HG03460 (cell line): ENCODE results near the gene GABBR2.

ENCODE experiments used
- ATAC-seq: cut with Tn5 transposase; IDR thresholded peaks from one replicate; pipeline ENCODE4 v1.9.1; 2021; ENCODE audit not compliant: unreplicated experiment

Gene GABBR2

DNA sequence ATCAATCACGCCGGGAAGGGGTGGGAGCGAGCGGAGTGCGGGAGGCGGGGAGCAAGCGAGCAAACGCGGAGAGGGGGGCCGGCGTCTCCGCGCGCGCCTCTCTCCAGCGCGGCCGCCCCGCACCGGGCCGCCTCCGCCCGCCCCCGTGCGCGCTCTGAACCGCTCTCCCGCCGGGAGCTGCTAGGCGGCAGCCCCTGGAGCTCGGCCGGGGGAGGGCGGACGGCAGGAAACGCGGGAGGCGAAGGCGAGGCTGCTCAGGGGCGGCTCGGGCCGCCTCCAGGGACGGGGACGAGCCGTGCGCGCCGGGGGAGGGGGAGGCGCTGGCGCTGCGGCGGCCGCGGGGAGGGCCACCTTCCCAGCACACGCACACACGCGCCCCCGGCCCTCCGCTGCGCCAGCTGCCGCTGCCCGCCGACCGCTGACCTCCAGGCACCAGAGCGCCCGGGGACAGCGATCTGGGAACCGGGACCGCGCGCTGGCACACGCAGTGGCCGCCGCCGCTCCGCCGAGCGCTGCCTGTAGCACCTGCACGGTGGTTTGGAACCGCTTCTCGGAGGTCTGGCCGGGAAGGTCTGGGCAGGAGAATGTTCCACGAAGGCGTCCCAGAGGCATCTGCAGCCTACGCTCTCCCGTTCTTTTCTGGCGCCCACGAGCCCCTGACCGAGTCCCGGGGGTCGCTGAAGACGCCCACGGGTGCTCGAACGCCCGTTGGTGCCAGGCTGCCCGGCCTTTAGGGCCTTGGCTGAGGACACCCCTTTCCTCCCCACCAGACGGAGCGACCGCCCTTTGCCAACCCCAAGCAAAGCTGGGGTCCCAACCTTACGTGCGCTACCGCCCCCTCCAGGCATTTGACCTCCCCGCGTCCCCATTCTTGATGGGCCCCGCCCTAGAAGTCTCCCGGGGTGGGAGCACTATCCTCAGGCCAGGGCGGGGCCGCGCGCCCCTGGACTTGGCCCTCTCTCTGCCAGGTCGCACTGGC lies at the start of gene GABBR2:
GABBR2 (minus strand) TSS at position 3 of the 979 bp plus-strand sequence. CDS start 198 bp downstream, outside the sequence.
- ATAC-seq: no peak

DNA sequence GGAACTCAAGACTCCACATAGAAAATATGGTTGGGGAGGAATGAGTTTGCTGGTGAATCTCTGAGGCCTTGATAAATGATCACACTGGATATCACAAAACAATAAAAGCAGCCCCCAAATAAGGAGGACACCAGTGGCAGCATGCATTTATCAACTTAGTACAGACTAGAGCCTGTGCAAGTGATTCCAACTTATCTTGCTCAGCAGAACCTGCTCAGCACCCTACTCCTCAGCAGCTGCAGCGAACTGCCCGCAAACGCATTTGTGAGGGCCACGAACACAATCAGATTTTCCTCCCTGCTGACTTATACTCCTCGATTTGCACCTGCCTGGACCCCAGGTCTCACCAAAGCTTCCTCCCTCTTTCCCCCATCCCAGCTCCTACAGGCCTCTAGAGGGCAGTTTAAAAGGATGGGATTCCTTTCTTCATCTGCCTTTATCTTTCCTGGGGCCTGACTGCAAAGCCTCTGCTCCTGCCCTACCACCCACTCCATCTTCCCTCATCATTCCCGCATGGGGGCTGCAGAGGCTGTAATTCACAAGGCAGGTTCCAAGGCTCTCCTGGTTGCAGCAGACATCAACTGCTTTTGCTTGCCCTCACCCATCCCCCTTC lies 46.4 kb upstream of the GABBR2 start:
- no peak for ATAC-seq

DNA sequence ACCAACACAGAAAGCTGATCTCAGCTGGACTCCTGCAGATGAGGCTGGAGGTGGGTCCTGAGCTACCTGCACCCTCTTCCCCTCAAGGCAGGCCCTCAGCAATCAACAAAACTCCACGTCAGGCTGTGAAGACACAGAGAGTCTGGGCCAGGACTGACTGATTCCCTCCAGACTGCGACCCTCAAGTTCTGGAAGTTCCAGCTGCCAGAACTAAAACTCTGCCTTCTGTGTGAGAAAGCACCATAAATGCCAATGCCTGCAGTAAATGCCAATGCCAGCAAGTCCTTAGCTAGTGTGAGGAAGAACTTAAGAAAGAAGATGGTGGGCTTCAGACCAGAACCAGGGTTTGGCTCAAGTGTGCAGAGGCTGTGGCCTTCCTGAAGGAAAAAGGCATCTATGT lies 42.5 kb upstream of the GABBR2 start:
- ATAC-seq: no peak

DNA sequence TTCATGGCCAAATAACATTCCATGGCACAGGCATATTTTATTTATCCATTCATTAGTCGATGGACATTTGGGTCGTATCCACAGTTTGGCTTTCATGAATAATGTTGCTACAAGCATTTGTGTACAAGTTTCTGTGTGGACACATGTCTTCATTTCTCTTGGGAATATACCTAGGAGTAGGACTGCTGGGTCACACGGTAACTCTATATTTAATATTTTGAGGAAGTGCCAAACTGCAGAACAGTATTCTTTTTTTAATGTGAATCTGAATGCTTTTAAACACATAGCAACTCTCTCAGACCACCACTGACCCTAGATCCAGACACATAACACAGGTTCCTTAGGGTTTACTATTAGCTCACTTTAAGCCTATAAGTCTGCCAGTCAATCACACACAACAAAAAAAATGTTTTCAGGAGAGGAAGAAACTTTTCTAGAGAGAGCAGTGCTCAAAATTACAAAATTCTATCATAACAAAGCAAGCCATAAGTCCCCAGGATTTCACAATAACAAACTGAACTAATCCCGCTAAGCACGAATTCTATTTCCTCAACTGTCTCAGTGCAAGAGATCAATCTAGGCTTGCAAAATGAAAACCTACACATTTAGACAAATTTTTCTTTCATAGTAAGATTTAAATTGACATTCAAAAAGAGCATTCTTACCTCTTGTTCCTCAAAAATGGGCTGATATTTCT lies 41.8 kb upstream of the GABBR2 start:
- no peak for ATAC-seq

DNA sequence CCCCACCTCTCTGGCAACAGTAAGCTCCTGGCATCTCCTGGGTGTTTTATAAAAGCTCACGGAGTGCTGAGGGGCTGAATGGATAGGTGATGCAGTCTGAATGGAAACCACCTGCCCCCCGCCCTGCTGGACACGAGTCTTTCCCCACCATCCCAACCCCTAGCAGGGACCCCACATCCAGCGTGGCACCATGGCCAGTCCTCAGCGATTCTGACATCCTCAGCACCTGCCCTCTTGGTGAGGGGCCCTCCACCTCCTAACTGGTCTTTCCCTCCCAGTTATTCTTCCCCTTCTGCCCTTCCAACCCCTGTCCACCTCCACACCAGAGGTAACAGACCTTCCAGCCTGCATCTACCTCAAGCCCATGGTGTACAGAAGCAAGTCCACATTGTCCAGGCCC lies 38.7 kb upstream of the GABBR2 start:
- ATAC-seq: no peak

DNA sequence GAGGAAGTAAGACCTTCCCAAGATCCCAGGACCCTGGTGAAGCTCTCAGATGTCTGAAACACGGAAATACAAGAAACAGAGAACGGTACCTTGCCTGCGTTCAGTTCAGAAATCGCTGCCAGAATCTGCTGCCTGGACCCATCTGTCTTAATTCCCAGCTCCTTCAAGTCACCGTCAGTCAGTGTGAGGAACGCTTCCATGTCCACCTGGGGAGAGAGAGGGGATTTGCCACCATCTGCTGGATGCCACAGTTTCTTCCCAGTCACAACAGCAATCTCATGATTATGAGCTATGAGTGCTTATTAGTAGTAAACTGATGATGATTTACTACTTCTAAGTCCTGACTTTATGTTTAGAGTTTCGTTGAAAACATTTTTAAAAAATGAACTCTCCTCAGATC lies 36.7 kb upstream of the GABBR2 start:
- ATAC-seq: no peak

DNA sequence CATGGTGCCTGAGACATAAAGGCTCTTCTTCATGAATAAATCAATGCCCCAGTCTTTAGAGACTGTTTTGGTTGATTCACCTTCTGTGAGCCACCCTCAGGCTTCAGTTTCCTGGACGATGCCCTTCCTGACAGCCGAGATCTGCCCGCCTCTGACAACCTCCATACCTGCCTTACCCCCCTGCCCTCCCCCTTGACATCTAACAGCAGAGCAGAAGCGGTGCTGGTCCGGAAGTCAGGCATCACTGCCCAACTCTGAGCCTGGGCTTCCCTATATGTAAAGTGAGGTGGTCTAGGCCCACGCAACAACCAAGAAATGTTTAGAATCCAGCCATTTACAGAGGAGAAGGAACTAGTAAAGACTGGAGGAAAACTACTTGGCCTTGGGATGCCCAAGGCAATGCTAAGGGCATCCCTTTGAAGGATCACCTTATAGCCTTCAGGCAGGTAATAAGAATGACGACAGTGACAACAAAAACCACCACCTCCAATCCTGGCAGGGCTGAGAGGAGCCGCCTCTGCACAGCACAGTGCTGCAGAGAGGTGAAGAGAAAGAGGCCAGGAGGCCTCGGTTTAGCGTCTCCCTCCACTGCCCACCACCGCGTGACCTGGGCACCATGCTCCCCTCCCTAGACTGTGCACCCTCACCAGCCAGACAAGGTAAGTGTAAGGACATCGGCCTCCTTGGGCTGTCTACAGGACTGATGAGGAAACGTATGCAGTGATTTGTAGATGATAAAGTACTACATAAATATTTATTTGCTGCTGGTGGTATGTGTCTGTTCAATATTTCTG lies 35.3 kb upstream of the GABBR2 start:
- no peak for ATAC-seq

DNA sequence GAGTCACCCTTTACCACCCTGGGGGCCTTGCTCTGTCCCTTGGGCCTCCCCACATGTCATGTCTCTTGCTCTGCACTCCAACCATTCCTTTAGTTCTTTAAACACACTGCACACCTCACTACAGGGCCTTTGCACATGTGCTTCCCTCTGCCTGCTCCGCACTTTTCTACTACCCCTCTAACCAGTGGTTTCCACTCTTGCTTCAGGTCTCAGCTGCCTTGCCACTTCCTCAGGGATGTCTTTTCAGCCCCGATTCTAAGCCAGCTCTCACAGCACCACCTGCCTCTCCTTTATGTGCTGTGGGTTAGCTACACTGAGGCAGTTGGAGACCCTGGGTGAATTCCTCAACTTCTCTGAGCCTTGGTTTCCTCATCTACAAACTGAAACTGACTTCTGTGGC lies 34.6 kb upstream of the GABBR2 start:
- ATAC-seq: no peak

DNA sequence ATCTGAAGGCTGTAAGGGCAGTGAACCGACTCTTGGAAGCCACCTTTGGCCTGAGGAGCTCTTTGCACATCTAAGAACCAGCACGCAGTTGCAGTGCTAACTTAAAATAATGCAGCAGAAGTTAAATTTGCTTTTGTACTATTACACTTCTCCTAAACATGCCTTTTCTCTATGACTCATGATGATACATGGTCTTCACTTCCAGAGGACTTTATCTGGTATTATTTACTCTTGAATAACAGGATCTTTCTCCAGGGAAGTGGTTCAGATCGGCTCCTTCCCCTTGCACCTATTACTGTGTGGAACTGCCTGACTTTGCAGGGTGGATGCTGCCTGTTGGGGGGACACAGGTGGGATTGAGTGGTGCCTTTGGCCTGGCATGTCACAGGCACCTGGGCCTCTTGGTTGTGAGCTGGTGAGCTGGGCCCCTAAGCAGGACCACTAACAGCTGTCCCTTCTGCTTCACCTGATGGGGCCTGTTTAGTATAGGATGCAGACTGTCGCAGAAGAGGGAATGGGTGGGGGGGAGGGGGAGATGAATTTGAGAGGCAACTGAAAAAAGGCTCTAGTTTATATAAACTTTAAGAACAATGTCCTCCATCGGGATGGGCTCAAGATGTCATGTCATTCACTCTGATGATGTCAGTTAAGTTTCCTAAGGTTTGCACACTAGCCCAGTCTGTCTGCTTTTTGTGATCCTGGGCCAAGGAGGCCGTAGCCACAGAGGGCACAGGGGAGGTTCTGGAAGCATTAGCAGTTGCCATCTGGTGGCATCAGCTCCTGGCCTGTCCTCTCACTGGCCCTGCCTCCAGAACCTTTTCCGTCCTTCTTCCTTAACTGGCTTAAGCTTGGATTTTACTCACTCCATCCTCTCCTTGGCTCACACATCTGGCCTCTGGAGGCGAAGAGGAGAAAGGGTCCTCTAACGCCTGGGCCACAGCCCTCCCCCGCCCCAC lies 33.9 kb upstream of the GABBR2 start:
- no peak for ATAC-seq

DNA sequence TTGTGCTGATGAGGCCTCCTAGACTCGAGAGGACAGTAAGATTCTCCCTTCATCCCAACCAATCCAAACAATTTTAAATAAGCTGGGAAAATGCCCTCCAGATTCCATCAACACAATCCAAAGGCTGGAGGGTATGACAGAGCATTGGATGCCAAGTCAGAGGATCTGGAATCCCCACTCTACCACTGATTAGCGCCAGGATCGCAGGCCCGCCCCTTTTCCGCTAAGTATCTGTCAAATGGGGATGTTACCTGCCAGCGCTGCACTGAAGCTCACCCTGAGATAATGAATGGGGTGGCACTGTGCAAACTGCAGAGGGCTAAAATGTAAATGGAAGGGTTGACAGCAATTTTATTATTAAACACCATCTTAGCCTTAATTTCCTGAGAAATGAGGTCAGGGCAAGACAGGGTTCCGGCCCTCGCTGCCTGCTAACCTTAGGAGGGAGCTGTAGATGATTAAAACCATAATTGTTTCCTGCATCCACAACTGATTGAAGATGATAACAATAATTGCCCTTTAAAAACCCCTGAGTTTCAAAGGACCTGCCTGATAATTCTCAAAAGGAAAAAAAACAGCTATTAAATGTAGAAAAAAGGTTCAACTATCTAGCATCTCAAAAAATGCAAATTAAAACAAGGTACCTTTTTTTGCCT lies 31.6 kb upstream of the GABBR2 start:
- ATAC-seq: no peak

DNA sequence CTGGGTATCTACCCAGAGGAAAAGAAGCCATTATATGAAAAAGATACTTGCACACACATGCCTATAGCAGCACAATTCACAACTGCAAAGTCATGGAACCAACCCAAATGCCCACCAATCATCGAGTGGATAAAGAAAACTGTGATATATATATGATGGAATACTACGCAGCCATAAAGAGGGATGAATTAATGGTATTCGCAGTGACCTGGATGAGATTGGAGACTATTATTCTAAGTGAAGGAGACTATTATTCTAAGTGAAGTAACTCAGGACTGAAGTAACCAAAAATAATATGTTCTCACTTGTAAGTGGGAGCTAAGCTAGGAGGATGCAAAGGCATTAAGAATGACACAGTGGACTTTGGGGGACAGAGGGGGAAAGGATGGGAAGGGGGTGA lies 30.0 kb upstream of the GABBR2 start:
- ATAC-seq: no peak

DNA sequence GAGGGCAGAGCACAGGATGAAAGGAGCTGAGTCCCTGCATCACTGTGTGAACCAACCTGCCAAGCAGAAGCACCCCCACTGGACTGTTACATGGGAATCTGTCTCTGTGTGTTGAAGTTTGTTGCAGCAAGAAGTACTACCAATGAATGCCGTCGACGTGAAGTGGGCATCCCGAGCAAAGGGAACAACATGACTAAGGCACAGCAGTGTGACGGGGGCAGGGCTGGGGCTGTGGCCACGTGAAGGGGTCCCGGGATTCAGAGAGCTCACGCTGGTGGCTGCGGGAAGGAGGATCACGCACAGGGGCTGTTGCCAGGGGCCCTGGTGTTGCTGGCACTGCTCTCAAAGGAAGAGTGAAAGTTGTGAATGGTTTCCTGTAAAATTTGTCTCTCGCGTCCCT lies 27.5 kb upstream of the GABBR2 start:
- ATAC-seq: no peak

DNA sequence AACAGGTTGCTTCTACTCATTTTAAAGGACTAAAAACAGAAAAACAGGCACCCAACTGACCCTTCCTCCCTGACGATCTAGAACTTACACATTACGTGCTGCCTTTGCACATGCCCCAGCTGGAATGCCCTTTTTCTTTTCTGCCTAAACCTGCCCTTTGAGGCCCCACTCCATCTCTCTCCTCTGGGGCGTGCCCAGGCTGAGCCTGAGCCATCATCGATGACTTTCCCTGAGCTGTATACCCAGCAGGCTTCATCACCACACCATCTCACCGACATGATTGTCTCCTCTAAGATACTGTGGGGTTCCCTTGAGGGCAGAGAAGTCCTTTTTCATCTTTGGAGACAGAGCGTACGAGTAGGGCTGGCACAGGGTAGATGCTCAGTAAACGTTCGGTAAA lies 24.1 kb upstream of the GABBR2 start:
- ATAC-seq: no peak

DNA sequence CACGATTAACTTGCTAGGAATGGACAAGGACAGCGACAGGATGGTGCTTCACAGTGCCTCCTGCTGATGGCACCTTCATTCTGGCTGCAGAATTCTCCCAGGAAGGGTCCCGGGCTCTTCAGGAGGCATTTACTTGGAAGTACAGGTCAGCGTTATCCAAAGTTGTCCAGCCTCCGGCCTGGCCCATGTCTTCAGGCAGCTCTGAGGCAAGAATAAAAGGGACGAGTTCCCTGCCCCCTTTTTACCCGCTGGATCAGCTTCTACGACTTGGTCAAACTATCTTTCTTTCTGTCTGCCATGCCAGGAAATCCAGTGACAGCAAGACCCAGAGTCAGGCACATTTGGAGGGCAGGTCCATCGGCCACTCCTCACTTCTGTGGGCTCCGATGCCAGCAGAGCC lies 23.4 kb upstream of the GABBR2 start:
- no peak for ATAC-seq

DNA sequence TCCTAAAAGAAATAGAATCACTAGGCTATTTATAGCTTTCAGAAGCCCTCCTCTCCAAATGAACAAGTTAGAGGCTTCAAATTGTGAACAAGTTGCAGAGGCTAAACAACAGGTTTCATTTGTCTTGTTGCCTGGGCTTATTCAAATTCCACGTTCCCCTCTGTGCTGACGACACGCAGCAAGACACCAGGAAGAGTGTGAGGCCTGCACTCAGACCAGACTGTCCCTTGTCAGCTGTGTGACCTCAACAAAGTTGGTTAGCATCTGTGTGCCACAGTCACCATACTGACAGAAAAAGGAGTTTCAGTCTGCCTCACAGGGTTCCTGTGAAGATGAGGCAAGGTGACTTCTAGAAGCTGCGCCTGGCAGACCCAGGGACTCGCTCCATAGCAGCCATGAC lies 22.1 kb upstream of the GABBR2 start:
- no peak for ATAC-seq

DNA sequence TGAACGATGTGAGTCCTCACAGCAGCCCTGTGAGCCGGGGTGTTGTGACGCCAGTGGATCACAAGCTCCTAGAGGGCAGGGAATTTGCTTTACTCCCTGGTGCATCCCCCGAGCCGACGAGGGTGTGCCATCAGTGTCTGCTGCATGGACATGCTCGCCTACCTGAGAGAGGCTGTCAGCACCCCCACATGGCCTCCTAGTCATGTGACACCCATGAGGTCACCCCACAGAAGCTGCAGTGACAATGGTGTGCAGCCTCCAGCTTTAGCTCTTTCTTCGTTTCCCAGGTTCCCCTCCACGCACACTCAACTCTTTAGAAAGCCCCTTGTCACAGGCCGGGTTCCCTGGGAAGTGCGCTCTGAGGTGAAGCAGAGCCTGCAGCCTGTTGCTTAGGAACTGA lies 19.8 kb upstream of the GABBR2 start:
- ATAC-seq: no peak

DNA sequence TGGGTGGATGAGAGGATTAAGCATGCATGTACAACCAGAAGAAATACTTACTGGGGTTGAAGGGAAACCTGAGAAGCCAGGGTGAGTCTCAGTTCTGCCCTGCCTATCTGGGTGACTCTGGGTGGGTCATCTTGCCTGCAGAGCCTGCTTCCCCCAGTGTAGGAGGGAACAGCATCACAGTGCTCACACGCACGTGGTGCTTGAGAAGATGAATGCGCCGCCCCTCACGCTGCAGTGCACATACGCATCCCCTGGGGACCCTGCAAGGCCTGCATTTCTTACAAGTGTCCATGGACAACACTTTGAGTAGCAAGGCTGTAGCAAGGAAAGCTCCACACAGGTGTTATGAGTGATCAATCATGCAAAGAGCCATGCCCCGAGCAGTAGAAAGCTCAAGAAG lies 18.7 kb upstream of the GABBR2 start:
- ATAC-seq: no peak

DNA sequence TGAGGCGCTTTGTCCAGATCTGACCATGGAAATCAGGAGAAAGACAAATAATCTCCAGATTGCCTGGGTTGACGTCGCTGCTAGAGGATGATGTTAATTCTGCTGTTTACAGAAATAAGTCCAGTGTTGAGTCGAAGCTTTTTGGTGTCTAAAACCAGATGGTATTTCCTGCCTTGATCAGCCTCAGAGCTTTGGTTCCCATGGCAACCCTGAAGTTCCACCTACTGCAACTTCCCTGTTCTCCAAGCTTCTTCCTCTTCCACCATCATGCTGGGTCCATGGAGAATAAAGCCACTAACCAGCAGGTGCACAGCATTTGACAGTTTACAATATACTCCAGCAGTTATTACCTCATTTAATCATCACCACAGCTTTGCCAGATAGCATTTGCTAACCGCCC lies 18.0 kb upstream of the GABBR2 start:
- ATAC-seq: no peak

DNA sequence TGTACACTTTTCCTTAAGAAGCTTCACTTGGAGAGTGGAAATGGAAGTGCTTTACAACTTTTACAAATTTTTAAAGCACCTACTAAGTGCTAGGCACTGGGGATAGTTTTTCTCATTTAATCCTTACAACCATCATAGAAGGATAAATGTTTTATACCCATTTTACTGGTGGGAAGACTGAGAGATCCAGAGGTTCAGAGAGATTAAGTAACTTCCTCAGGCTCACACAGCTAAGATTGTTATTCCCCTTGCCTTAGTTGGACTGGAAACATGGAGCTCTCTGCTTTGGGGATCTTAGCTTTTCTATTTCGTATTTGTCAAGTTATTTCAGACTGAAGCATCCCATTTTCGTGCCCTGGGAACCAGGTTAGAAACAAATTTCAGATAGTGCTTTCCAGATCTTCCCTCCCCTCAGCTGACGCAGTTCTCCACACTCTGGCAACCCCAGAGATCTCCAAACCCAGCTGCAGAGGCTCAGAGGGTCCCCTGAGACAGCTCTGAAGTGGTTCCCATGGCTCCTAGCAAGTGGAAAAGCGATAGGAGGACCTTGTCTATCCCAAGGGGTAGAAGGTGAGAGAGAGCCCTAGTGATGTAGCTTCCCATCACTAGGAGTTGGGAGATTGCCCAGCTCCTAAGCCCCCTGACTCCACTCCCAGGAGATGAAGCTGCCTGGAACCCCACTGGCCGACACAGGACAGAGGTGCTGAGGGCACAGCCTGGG lies 16.2 kb upstream of the GABBR2 start:
- ATAC-seq: no peak
